Transverse colon (tissue), 4 donors: ENCODE measurements around the gene OR2B2. TPM values are rescaled to one million over a fixed set of nuclear protein-coding genes. Genes with fewer than 3 reads are reported as not detected.

ENCODE experiments used
- DNase-seq: peaks from one replicate; pipeline ENCODE4 v3.0.0-alpha.2; 2019
- H3K27ac ChIP-seq, 4 donors: fragments of 200-600 bp; sonication (generic); 2 replicates each; pipeline ENCODE4 v1.5.1; 2016 to 2018; ENCODE audit warnings: inconsistent platforms in 4 of 4
- H3K27me3 ChIP-seq: fragments of 200-600 bp; sonication (generic); 2 replicates; pipeline ENCODE4 v1.5.1; 2017; ENCODE audit warnings: inconsistent platforms
- H3K36me3 ChIP-seq, 4 donors: fragments of 200-600 bp; sonication (generic); 2 replicates each; pipeline ENCODE4 v1.5.1; 2017 to 2019; ENCODE audit warnings: inconsistent platforms in 4 of 4
- H3K4me1 ChIP-seq, 4 donors: fragments of 200-600 bp; sonication (generic); 2 replicates each; pipeline ENCODE4 v1.5.1; 2017 to 2020; ENCODE audit warnings: inconsistent platforms in 4 of 4
- H3K4me3 ChIP-seq, 4 donors: fragments of 200-600 bp; sonication (generic); 1 replicate in 1 of 4; 2 replicates in 3 of 4; pipeline versions ENCODE4 v1.5.1 to v1.6.1; 2017 to 2019; ENCODE audit warnings: inconsistent platforms in 4 of 4
- H3K9me3 ChIP-seq, 2 donors: fragments of 200-600 bp; sonication (generic); 2 replicates each; pipeline ENCODE4 v1.5.1; 2017 to 2019; ENCODE audit warnings: inconsistent platforms in 2 of 2
- CTCF ChIP-seq, 5 experiments: fragments of 200-600 bp in 3 of 5; fragments of 450-650 bp in 2 of 5; sonication (generic) in 3 of 5; IDR thresholded peaks; 1 replicate in 2 of 5; 2 replicates in 3 of 5; pipeline ENCODE4 v1.5.1; 2016 to 2017; ENCODE audit warnings: antibody characterized with exemption in 5 of 5, inconsistent platforms in 3 of 5, mild to moderate bottlenecking in 2 of 5, moderate library complexity in 1 of 5
- EP300 ChIP-seq: sonication (generic); formaldehyde crosslinking; IDR thresholded peaks from one replicate; pipeline ENCODE4 v1.6.1; 2017; ENCODE audit warnings: antibody characterized with exemption, low read depth
- POLR2A ChIP-seq: fragments of 450-650 bp; IDR thresholded peaks from one replicate; pipeline ENCODE4 v1.6.1; 2016; ENCODE audit warnings: antibody characterized with exemption, mild to moderate bottlenecking, moderate library complexity
- POLR2AphosphoS5 ChIP-seq, 3 donors: sonication (generic); formaldehyde crosslinking; IDR thresholded peaks; one replicate each; pipeline ENCODE4 v1.6.1; 2016; ENCODE audit warnings: antibody characterized with exemption in 3 of 3
- WGBS, 2 donors: methylation state at CpG; one replicate each; pipeline ENCODE4 v1.1.5; 2018; ENCODE audit warnings: low coverage in 1 of 2; 5-methylcytosine and 5-hydroxymethylcytosine counted together
- in situ Hi-C, 4 donors: fragments of 200-750 bp; cut with MboI; loops; one replicate each; pipeline versions ENCODE4 v1.15.0 to v1.15.1; 2017; ENCODE audit warnings: low sequenced_read_pairs in 3 of 4, low pct_ligation_motif_present in 1 of 4, low pct_unique_long_range_greater_than_20kb in 1 of 4
- intact Hi-C: fragments of 100-400 bp; cut with DNase I; formaldehyde crosslinking; loops from one replicate; pipeline ENCODE4 v1.15.1; 2023; ENCODE audit warnings: low total_unique reads
- total RNA-seq, 4 donors: library from RNA; depleted of rRNA; stranded (reverse); fragments of >200 nt; gene quantifications; one replicate each; pipeline ENCODE4 v1.1.0, GENCODE V29; 2016

The OR2B2 gene
- total RNA-seq, 4 donors from 2014 or later: not detected

- Histone ChIP-seq H3K4me1 (peaks cover 0 to 54% (median 22%) of the 10 kb centered on the region in 4 donors), H3K9me3 (no peaks in the 10 kb centered on the region), H3K27me3 (peaks cover 39% of the 10 kb centered on the region), H3K36me3 (no peaks in the 10 kb centered on the region), H3K4me3 (peak overlapping the region; percentile 23 to 80 (median 63)), H3K27ac (peak overlapping the region; percentile 90 to 96 (median 92))
- intact Hi-C loops (loop anchor here (5.0 kb wide), 1 partner anchor 707 kb away; no protein-coding TSS in a partner anchor), in situ Hi-C loops (loop anchor here (10.0 to 25.0 kb wide), 4 partner anchors 89 to 719 kb away; a partner anchor contains a TSS)
- DNase-seq: peak; percentile 90
- 0% methylated on average over 3 to 47 of the region's 48 CpGs for WGBS, 2 donors
- no peak for TF ChIP-seq POLR2A
- TF ChIP-seq POLR2AphosphoS5 (IDR thresholded peaks at IDR 0.05): peak; percentile 31 to 47 (median 45)
Observed at GRCh38 chr6:27893836-27894807, 18.1 kb downstream of the OR2B2 start.

- peaks cover 0 to 54% (median 22%) of the 10 kb centered on the region in 4 donors for H3K4me1 ChIP-seq
- intact Hi-C loops (loop anchor here (5.0 kb wide), 1 partner anchor 706 kb away; no protein-coding TSS in a partner anchor), in situ Hi-C loops (loop anchor here (10.0 to 25.0 kb wide), 4 partner anchors 88 to 718 kb away; a partner anchor contains a TSS)
- TF ChIP-seq POLR2A (peak; percentile 99), CTCF (IDR thresholded peaks at IDR 0.05) (peak in 1 of 5 experiments; percentile 28), POLR2AphosphoS5 (IDR thresholded peaks at IDR 0.05) (peak; percentile 97 to 100 (median 100)), EP300 (no peak)
- no peaks in the 10 kb centered on the region for H3K9me3 ChIP-seq
- H3K4me3 ChIP-seq: peak overlapping the region; percentile 23 to 80 (median 63)
- peaks cover 47% of the 10 kb centered on the region for H3K27me3 ChIP-seq
- WGBS, 2 donors: 1% methylated on average over 41 of the region's 41 CpGs; no CpG with 5 or more reads in 1 of the 2 donors
- peak overlapping the region; percentile 90 to 96 (median 92) for H3K27ac ChIP-seq
- peak; percentile 93 for DNase-seq
- no peaks in the 10 kb centered on the region for H3K36me3 ChIP-seq
Observed at GRCh38 chr6:27893059-27893835, 18.9 kb downstream of the OR2B2 start.

- 0% methylated on average over 25 of the region's 26 CpGs; no CpG with 5 or more reads in 1 of the 2 donors for WGBS, 2 donors
- in situ Hi-C loops (loop anchor here (10.0 to 25.0 kb wide), 4 partner anchors 88 to 718 kb away; a partner anchor contains a TSS), intact Hi-C loops (loop anchor here (5.0 kb wide), 1 partner anchor 705 kb away; no protein-coding TSS in a partner anchor)
- H3K4me1 ChIP-seq: peaks cover 0 to 54% (median 22%) of the 10 kb centered on the region in 4 donors
- peak overlapping the region; percentile 15 to 80 (median 63) for H3K4me3 ChIP-seq
- no peak for DNase-seq
- no peaks in the 10 kb centered on the region for H3K9me3 ChIP-seq
- peak overlapping the region; percentile 90 to 96 (median 92) for H3K27ac ChIP-seq
- TF ChIP-seq POLR2A: no peak
- peak in 1 of 5 experiments; percentile 7 for TF ChIP-seq CTCF (IDR thresholded peaks at IDR 0.05)
- no peak for TF ChIP-seq EP300
- H3K27me3 ChIP-seq: peaks cover 52% of the 10 kb centered on the region
- H3K36me3 ChIP-seq: no peaks in the 10 kb centered on the region
Observed at GRCh38 chr6:27892649-27893058, 19.5 kb downstream of the OR2B2 start.

GRCh38 chr6:27891320-27891875 lies 20.8 kb downstream of the OR2B2 start:
- Histone ChIP-seq H3K9me3 (no peaks in the 10 kb centered on the region), H3K4me3 (peak overlapping the region in 2 of 4 donors; percentile 36 to 46), H3K27me3 (peaks cover 53% of the 10 kb centered on the region), H3K4me1 (peaks cover 0 to 54% (median 22%) of the 10 kb centered on the region in 4 donors), H3K36me3 (no peaks in the 10 kb centered on the region), H3K27ac (peak overlapping the region; percentile 72 to 93 (median 82))
- intact Hi-C loops (loop anchor here (5.0 kb wide), 1 partner anchor 704 kb away; no protein-coding TSS in a partner anchor), in situ Hi-C loops (loop anchor here (10.0 to 25.0 kb wide), 4 partner anchors 87 to 717 kb away; a partner anchor contains a TSS)
- DNase-seq: no peak
- TF ChIP-seq CTCF (IDR thresholded peaks at IDR 0.05) (no peak), EP300 (no peak)
- 44 to 47% methylated on average over 7 of the region's 7 CpGs for WGBS, 2 donors
